ENCODE data around the gene PDE3A.

DNA sequence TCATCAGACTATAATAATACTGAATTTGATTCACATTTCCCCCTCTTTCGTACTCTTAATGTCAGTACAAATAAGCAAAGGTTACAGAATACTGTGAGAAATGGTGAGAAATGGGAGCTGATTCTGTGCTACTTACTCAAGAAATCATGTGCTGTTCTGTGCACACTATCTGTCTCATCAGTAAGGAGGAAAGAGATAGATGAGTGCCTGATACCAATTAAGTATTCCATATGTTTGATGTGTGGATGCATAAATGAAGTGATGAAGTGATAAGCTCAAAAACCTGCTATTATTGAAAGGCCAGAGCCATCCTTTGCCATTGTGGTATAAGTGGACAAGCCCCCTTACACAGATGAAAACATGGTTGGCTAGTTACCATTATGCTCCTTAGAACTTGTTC is 127.7 kb downstream of the PDE3A start:
- TF ChIP-seq CTCF (IDR thresholded peaks at IDR 0.05 in 4 of 5, conservative IDR thresholded peaks at IDR 0.05 in 1 of 5) = no peak
- no peak for TF ChIP-seq POLR2A (IDR thresholded peaks at IDR 0.05)

Measured in gastrocnemius medialis (tissue), 4 donors.